A549 treated with CpdA at 1 μM for 4 hours (cell line): ENCODE data around the gene MPEG1. TPM values are rescaled to one million over a fixed set of nuclear protein-coding genes. Genes with fewer than 3 reads are reported as not detected.

Experiments
- total RNA-seq: library from RNA; stranded (reverse); fragments of 200-300 nt; extraction: Qiagen RNA extraction; gene quantifications from 5 replicates; pipeline ENCODE4 v1.2.3, GENCODE V29; 2022; ENCODE audit warnings: low read depth

The MPEG1 gene, protein sequence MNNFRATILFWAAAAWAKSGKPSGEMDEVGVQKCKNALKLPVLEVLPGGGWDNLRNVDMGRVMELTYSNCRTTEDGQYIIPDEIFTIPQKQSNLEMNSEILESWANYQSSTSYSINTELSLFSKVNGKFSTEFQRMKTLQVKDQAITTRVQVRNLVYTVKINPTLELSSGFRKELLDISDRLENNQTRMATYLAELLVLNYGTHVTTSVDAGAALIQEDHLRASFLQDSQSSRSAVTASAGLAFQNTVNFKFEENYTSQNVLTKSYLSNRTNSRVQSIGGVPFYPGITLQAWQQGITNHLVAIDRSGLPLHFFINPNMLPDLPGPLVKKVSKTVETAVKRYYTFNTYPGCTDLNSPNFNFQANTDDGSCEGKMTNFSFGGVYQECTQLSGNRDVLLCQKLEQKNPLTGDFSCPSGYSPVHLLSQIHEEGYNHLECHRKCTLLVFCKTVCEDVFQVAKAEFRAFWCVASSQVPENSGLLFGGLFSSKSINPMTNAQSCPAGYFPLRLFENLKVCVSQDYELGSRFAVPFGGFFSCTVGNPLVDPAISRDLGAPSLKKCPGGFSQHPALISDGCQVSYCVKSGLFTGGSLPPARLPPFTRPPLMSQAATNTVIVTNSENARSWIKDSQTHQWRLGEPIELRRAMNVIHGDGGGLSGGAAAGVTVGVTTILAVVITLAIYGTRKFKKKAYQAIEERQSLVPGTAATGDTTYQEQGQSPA
- not detected in 5 replicates for total RNA-seq

DNA sequence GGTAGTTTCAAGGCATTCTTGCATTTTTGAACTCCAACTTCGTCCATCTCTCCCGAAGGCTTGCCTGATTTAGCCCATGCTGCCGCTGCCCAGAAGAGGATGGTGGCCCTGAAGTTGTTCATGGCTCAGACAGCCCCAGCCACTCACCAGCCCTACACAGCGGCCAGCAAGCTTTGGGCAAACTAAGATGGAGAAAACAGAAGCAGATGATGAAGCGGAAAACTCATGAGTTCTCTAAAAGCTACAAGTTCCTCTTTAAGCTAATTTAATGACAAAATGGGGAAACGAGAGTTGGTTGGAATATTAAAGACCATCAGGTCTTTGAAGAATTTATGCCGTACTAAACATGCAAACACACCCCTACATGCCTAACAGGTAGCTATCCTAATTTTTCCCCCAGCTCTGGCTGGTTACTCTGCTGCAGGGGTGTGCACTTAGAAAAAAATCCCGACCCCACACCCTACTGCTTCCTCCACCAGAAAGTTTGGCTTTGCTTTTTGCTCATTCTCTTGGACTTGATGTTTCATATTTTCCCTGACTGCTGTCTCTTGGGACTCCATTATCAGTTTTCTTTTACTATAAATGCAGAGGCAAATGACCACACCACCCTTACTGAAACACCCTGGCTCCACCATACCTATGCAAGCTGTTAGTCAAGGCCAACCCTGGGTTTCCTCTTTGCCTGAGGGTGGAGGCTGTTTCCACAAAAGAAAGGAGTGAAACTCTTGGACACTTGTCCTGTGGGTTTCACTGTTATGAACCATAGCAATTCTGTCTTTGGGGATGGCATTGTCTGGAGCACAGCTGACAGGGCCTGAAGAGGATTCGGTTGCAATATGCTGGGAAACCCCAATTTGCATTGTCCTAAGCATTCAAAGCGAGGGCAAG lies at the start of gene MPEG1:
MPEG1 (minus strand) TSS at position 184 of the 888 bp plus-strand sequence; CDS start at position 122, 62 bp downstream.

DNA sequence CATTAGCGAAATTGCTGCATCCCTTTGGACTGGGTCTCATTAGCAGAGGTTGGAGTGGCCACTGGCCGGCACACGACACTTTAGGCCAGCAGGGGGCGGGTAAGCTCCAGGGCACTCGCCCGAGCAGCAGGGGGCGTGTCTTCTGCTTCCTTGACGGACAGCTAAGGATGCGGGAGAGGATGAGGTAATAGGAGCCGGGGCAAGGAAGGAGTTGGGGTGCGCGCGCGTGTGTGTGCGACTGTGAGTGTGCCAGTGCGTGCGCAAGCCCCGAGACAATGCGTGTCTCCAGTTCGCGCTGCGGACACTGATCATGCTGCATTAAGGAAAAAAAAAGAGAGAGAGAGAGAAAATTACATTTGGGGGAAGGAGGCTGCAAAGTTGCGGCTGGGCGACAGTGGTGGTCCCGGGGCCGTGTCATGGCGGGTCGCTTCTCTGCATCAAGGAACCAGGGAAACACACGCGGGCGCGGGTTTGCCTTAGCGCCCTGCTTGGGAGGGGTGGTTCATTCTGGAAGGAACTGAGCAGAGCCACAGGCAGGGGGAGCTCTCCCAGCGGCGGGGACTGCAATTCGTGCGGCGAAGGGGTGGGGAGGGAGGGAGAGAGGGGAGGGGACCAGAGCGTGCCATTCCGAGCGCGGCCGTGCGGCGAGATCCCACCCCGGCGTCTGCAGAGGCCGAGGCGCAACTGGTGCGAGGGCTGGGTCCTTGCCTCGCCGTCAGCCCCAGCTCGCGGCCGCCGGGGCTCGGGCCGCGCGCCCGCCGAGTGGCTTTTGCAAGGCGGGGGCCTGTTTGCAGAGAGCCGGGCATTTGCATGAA lies 41.0 kb downstream of the MPEG1 start, which contains the start of gene DTX4:
DTX4 (plus strand) TSS at position 625 of the 815 bp plus-strand sequence. CDS start 464 bp downstream, outside the sequence.

Other genes with a start within 250 kb of the MPEG1 start
- gene GLYATL1B, start 126.6 kb downstream of the MPEG1 start, total RNA-seq: not detected in 5 replicates
- gene FAM111B, start 105.7 kb downstream of the MPEG1 start, total RNA-seq: 7.2 to 9.3 TPM (median 7.7 TPM) in 5 replicates
- 9.2 to 10.3 TPM (median 9.6 TPM) in 5 replicates for gene FAM111A, start 70.1 kb downstream of the MPEG1 start, total RNA-seq
- 4.0 to 5.3 TPM (median 4.9 TPM) in 5 replicates for gene DTX4, start 40.8 kb downstream of the MPEG1 start, total RNA-seq
- gene OR5AN1, start 146.0 kb upstream of the MPEG1 start, total RNA-seq: not detected in 5 replicates
- gene OR5A2, start 213.5 kb upstream of the MPEG1 start, total RNA-seq: not detected in 5 replicates
- gene OR5A1, start 223.5 kb upstream of the MPEG1 start, total RNA-seq: not detected in 5 replicates
- gene OR4D6, start 244.0 kb upstream of the MPEG1 start, total RNA-seq: not detected in 5 replicates